ENCODE results near the gene PAIP2B. TPM values are rescaled to one million over a fixed set of nuclear protein-coding genes. Genes with fewer than 3 reads are reported as not detected.

Gene PAIP2B
- total RNA-seq, 1 experiment from 2014 or later = 5.9 TPM

- no peaks in the 10 kb centered on the region for H3K9me3 ChIP-seq (ENCODE audit: control insufficient read depth in 1 of 2, insufficient read depth in 1 of 2, low read depth in 1 of 2, low read length in 2 of 2)
- H3K27me3 ChIP-seq (ENCODE audit: insufficient read depth, low read length) = no peaks in the 10 kb centered on the region
- H3K9ac ChIP-seq (ENCODE audit: low read length) = no peak overlapping the region
- RAD21 ChIA-PET (ENCODE audit: low non-redundant PET in 1 of 2, low total read pairs in 2 of 2, uncharacterized antibody in 2 of 2, unreplicated experiment in 2 of 2) = no interaction called here
- peaks cover 62 to 77% of the 10 kb centered on the region in 2 experiments for H3K36me3 ChIP-seq (ENCODE audit: control insufficient read depth in 1 of 2, insufficient read depth in 2 of 2, low read length in 2 of 2)
- H3K79me2 ChIP-seq (ENCODE audit: insufficient read depth, low read length) = peaks cover 4% of the 10 kb centered on the region
- no peak overlapping the region for H2AFZ ChIP-seq (ENCODE audit: low read depth, low read length, poor library complexity, severe bottlenecking)
- H3K4me2 ChIP-seq (ENCODE audit: low read length) = no peak overlapping the region
- TF ChIP-seq EZH2phosphoT487 (IDR thresholded peaks at IDR 0.05; ENCODE audit: borderline replicate concordance) (no peak), JUND (IDR thresholded peaks at IDR 0.05) (no peak), YY1 (IDR thresholded peaks at IDR 0.05; ENCODE audit: extremely low read depth, insufficient replicate concordance, low read depth, low read length) (no peak)
- no peaks in the 10 kb centered on the region for H3K9me2 ChIP-seq (ENCODE audit: insufficient read depth)
- no peak overlapping the region for H3K4me3 ChIP-seq (replicated peaks in 1 of 2; ENCODE audit: low read depth in 1 of 2, low read length in 2 of 2)
- BruUV-seq (replicated peaks) = no TSS peak
- DNase-seq (ENCODE audit: low read depth, low spot score) (no peak), ATAC-seq (no peak)
- CTCF ChIA-PET = interaction anchor here (0.9 to 1.0 kb wide), 2 partner anchors 11 to 43 kb away, joined by 3 read pairs; no protein-coding TSS in a partner anchor
- no peak overlapping the region for H3K27ac ChIP-seq (ENCODE audit: low read depth, low read length)
- H3K4me1 ChIP-seq (ENCODE audit: control insufficient read depth in 1 of 2, insufficient read depth in 2 of 2, low read length in 2 of 2) = no peaks in the 10 kb centered on the region
- POLR2A ChIA-PET = no interaction called here
- intact Hi-C loops (cut with micrococcal nuclease) = no loop called here
- H4K20me1 ChIP-seq (ENCODE audit: insufficient read depth) = no peaks in the 10 kb centered on the region
Measured at GRCh38 chr2:71143782-71144181, 83.1 kb downstream of the PAIP2B start.

GRCh38 chr2:71136174-71136573 lies 90.7 kb downstream of the PAIP2B start:
- DNase-seq (ENCODE audit: low read depth, low spot score) (no peak), ATAC-seq (no peak)
- Histone ChIP-seq H3K36me3 (ENCODE audit: control insufficient read depth in 1 of 2, insufficient read depth in 2 of 2, low read length in 2 of 2) (peaks cover 51 to 61% of the 10 kb centered on the region in 2 experiments), H3K9me3 (ENCODE audit: control insufficient read depth in 1 of 2, insufficient read depth in 1 of 2, low read depth in 1 of 2, low read length in 2 of 2) (no peaks in the 10 kb centered on the region), H3K27ac (ENCODE audit: low read depth, low read length) (no peak overlapping the region), H3K4me3 (replicated peaks in 1 of 2; ENCODE audit: low read depth in 1 of 2, low read length in 2 of 2) (no peak overlapping the region), H2AFZ (ENCODE audit: low read depth, low read length, poor library complexity, severe bottlenecking) (no peak overlapping the region), H3K9me2 (ENCODE audit: insufficient read depth) (no peaks in the 10 kb centered on the region), H3K4me1 (ENCODE audit: control insufficient read depth in 1 of 2, insufficient read depth in 2 of 2, low read length in 2 of 2) (peaks cover 0 to 11% of the 10 kb centered on the region in 2 experiments; a peak in 2 of 4 replicates), H3K27me3 (ENCODE audit: insufficient read depth, low read length) (no peaks in the 10 kb centered on the region), H3K4me2 (ENCODE audit: low read length) (no peak overlapping the region), H3K9ac (ENCODE audit: low read length) (no peak overlapping the region), H3K79me2 (ENCODE audit: insufficient read depth, low read length) (peaks cover 41% of the 10 kb centered on the region), H4K20me1 (ENCODE audit: insufficient read depth) (no peaks in the 10 kb centered on the region; the same call in 1 of the 2 replicates)
- ChIA-PET RAD21 (ENCODE audit: low non-redundant PET in 1 of 2, low total read pairs in 2 of 2, uncharacterized antibody in 2 of 2, unreplicated experiment in 2 of 2) (no interaction called here), CTCF (no interaction called here), POLR2A (no interaction called here)
- BruUV-seq (replicated peaks) = no TSS peak
- no peak for TF ChIP-seq ZNF274 (IDR thresholded peaks at IDR 0.05; ENCODE audit: low read depth, low read length)
- TF ChIP-seq CBX3 (IDR thresholded peaks at IDR 0.05; ENCODE audit: low read depth) = no peak
- no peak for TF ChIP-seq ELF1 (IDR thresholded peaks at IDR 0.05; ENCODE audit: borderline replicate concordance, low read depth)
- no peak for TF ChIP-seq ATF3 (IDR thresholded peaks at IDR 0.05)
- no peak for TF ChIP-seq REST (IDR thresholded peaks at IDR 0.05; ENCODE audit: low read depth)
- no peak for TF ChIP-seq POLR2AphosphoS5 (IDR thresholded peaks at IDR 0.05; ENCODE audit: low read depth, low read length)
- no peak for TF ChIP-seq TCF7L2 (IDR thresholded peaks at IDR 0.05; ENCODE audit: borderline replicate concordance, extremely low read depth, insufficient read depth, insufficient read length)
- no peak for TF ChIP-seq EZH2 (IDR thresholded peaks at IDR 0.05)
- TF ChIP-seq EGR1 (IDR thresholded peaks at IDR 0.05; ENCODE audit: low read depth) = no peak
- TF ChIP-seq EZH2phosphoT487 (IDR thresholded peaks at IDR 0.05; ENCODE audit: borderline replicate concordance) = no peak
- no peak for TF ChIP-seq FOSL1 (IDR thresholded peaks at IDR 0.05; ENCODE audit: low read depth)
- TF ChIP-seq JUND (IDR thresholded peaks at IDR 0.05) = no peak
- no peak for TF ChIP-seq CEBPB (IDR thresholded peaks at IDR 0.05; ENCODE audit: low read depth)
- TF ChIP-seq YY1 (IDR thresholded peaks at IDR 0.05; ENCODE audit: extremely low read depth, insufficient replicate concordance, low read depth, low read length) = no peak
- no peak for TF ChIP-seq SRF (IDR thresholded peaks at IDR 0.05; ENCODE audit: low read depth)
- TF ChIP-seq RAD21 (IDR thresholded peaks at IDR 0.05; ENCODE audit: low read depth) = no peak
- TF ChIP-seq SIN3A (IDR thresholded peaks at IDR 0.05; ENCODE audit: low read depth) = no peak
- intact Hi-C loops (cut with micrococcal nuclease) = loop anchor here (10.0 kb wide), 1 partner anchor 219 kb away; no protein-coding TSS in a partner anchor
